Transverse colon (tissue), 4 donors: ENCODE data around the gene FDPS.

Experiments
- CTCF ChIP-seq, 5 experiments: fragments of 200-600 bp in 3 of 5; fragments of 450-650 bp in 2 of 5; sonication (generic) in 3 of 5; IDR thresholded peaks; 1 replicate in 2 of 5; 2 replicates in 3 of 5; pipeline ENCODE4 v1.5.1; 2016 to 2017; ENCODE audit warnings: antibody characterized with exemption in 5 of 5, inconsistent platforms in 3 of 5, mild to moderate bottlenecking in 2 of 5, moderate library complexity in 1 of 5
- EP300 ChIP-seq: sonication (generic); formaldehyde crosslinking; IDR thresholded peaks from one replicate; pipeline ENCODE4 v1.6.1; 2017; ENCODE audit warnings: antibody characterized with exemption, low read depth
- POLR2AphosphoS5 ChIP-seq, 3 donors: sonication (generic); formaldehyde crosslinking; IDR thresholded peaks; one replicate each; pipeline ENCODE4 v1.6.1; 2016; ENCODE audit warnings: antibody characterized with exemption in 3 of 3

GRCh38 chr1:155286544-155286943 is 22.1 kb upstream of the FDPS start:
- no peak for TF ChIP-seq CTCF (IDR thresholded peaks at IDR 0.05)
- TF ChIP-seq EP300: no peak
- no peak for TF ChIP-seq POLR2AphosphoS5 (IDR thresholded peaks at IDR 0.05)
